ENCODE results near the gene PHTF2. TPM values are rescaled to one million over a fixed set of nuclear protein-coding genes. Genes with fewer than 3 reads are reported as not detected.

PHTF2 gene
- polyA plus RNA-seq, 1 of the 3 experiments (the other 2 are of a cell fraction) = 21.2 TPM

DNA sequence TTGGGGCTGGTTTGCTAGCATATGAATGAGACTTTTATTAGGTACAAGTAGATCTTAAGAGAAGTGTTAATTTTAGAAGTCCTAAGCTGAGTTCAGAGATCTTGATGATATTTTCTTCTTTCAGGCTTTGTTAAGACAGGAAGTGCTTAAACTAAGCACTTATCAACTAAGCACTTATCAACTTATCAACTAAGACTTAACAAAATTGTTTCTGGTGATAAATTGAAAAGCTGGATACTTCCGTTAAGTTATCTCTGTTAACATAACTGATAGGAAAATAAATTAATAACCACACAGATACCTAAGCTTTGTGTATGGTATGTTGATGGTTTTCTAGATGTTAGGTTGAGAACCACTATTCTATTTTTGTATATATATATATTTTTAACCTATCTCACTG, 113.7 kb downstream of the PHTF2 start:
- Histone ChIP-seq H3K27me3 (ENCODE audit: insufficient read depth) (no peaks in the 10 kb centered on the region), H3K27ac (ENCODE audit: low read depth in 2 of 2, low read length in 1 of 2) (no peak overlapping the region), H3K9me2 (no peaks in the 10 kb centered on the region), H3K9ac (no peak overlapping the region), H3K79me2 (ENCODE audit: insufficient read depth) (0 out of 2 replicates have a peak, but pooled peaks cover 3% of the 10 kb centered on the region), H3K4me1 (ENCODE audit: control insufficient read depth in 1 of 2, insufficient read depth in 2 of 2, low read depth in 1 of 2, low read length in 1 of 2) (peaks cover 0 to 10% of the 10 kb centered on the region in 2 experiments; a peak in 2 of 4 replicates), H3K9me3 (no peaks in the 10 kb centered on the region; the same call in 1 of the 2 replicates), H3K4me2 (no peak overlapping the region), H3K36me3 (replicated peaks in 1 of 2; ENCODE audit: control insufficient read depth in 1 of 2, insufficient read depth in 2 of 2, low read length in 1 of 2) (peaks cover 4 to 5% of the 10 kb centered on the region in 2 experiments), H3F3A (replicated peaks; ENCODE audit: insufficient read depth) (peaks cover 20% of the 10 kb centered on the region), H3K4me3 (ENCODE audit: low read depth in 2 of 2, low read length in 1 of 2) (no peak overlapping the region), H2AFZ (ENCODE audit: low read depth) (no peak overlapping the region), H4K20me1 (ENCODE audit: insufficient read depth) (no peaks in the 10 kb centered on the region)
- ChIA-PET CTCF (interaction anchor here (0.7 kb wide), 1 partner anchor 261 kb away, joined by 3 read pairs; no protein-coding TSS in a partner anchor), POLR2A (no interaction called here)
- TF ChIP-seq FOSL2 (IDR thresholded peaks at IDR 0.05; ENCODE audit: borderline replicate concordance, low read depth) (no peak), TEAD4 (IDR thresholded peaks at IDR 0.05; ENCODE audit: borderline replicate concordance, insufficient read depth) (no peak)
- TF ChIP-seq, protein P1, sequence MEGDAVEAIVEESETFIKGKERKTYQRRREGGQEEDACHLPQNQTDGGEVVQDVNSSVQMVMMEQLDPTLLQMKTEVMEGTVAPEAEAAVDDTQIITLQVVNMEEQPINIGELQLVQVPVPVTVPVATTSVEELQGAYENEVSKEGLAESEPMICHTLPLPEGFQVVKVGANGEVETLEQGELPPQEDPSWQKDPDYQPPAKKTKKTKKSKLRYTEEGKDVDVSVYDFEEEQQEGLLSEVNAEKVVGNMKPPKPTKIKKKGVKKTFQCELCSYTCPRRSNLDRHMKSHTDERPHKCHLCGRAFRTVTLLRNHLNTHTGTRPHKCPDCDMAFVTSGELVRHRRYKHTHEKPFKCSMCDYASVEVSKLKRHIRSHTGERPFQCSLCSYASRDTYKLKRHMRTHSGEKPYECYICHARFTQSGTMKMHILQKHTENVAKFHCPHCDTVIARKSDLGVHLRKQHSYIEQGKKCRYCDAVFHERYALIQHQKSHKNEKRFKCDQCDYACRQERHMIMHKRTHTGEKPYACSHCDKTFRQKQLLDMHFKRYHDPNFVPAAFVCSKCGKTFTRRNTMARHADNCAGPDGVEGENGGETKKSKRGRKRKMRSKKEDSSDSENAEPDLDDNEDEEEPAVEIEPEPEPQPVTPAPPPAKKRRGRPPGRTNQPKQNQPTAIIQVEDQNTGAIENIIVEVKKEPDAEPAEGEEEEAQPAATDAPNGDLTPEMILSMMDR (IDR thresholded peaks at IDR 0.05) = no peak
- TF ChIP-seq, protein P2, sequence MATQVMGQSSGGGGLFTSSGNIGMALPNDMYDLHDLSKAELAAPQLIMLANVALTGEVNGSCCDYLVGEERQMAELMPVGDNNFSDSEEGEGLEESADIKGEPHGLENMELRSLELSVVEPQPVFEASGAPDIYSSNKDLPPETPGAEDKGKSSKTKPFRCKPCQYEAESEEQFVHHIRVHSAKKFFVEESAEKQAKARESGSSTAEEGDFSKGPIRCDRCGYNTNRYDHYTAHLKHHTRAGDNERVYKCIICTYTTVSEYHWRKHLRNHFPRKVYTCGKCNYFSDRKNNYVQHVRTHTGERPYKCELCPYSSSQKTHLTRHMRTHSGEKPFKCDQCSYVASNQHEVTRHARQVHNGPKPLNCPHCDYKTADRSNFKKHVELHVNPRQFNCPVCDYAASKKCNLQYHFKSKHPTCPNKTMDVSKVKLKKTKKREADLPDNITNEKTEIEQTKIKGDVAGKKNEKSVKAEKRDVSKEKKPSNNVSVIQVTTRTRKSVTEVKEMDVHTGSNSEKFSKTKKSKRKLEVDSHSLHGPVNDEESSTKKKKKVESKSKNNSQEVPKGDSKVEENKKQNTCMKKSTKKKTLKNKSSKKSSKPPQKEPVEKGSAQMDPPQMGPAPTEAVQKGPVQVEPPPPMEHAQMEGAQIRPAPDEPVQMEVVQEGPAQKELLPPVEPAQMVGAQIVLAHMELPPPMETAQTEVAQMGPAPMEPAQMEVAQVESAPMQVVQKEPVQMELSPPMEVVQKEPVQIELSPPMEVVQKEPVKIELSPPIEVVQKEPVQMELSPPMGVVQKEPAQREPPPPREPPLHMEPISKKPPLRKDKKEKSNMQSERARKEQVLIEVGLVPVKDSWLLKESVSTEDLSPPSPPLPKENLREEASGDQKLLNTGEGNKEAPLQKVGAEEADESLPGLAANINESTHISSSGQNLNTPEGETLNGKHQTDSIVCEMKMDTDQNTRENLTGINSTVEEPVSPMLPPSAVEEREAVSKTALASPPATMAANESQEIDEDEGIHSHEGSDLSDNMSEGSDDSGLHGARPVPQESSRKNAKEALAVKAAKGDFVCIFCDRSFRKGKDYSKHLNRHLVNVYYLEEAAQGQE (IDR thresholded peaks at IDR 0.05; ENCODE audit: low read depth, low read length) = no peak
- 93% methylated on average over 1 of the region's 1 CpG for WGBS (ENCODE audit: low lambda C conversion rate)
- no peak for DNase-seq

DNA sequence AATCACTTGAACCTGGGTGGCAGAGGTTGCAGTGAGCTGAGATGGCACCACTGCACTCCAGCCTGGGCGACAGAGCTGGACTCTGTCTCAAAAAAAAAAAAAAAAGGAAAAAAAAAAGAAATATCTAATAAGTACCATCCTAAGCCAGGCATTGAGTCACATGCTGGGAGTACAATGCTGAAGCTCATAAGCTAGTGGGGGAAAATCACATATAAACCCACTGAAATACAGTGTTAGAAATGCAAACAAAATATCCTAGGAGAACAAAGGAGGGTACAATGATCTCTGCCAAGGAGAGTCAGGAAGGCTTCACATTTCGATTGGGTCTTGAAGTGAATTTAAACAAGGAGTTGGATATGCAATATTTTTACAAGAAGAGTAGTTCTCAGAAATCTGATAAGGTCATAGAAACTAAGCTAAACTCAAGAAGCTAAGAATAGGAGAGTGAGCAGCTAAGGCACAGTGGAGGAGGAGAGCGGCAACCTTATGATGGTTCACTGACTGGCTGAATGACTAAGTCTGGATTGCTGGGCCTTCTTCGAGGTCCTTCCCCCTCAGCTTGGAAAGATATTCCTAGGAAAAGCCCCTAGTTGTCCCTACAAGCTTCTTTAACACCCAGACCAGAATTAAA, 115.5 kb downstream of the PHTF2 start:
- H3K9me2 ChIP-seq = no peaks in the 10 kb centered on the region
- H3K36me3 ChIP-seq (replicated peaks in 1 of 2; ENCODE audit: control insufficient read depth in 1 of 2, insufficient read depth in 2 of 2, low read length in 1 of 2) = peaks cover 3 to 5% of the 10 kb centered on the region in 2 experiments
- H3K9ac ChIP-seq = no peak overlapping the region
- no peak for DNase-seq
- no peaks in the 10 kb centered on the region; the same call in 1 of the 2 replicates for H3K9me3 ChIP-seq
- TF ChIP-seq EP300 (IDR thresholded peaks at IDR 0.05; ENCODE audit: borderline replicate concordance in 1 of 2, low read depth in 1 of 2, low read length in 1 of 2) = no peak
- no peak for TF ChIP-seq MEF2A (IDR thresholded peaks at IDR 0.05; ENCODE audit: borderline replicate concordance, low read depth)
- no peak for TF ChIP-seq JUND (IDR thresholded peaks at IDR 0.05)
- no peak for TF ChIP-seq SIN3A (IDR thresholded peaks at IDR 0.05; ENCODE audit: borderline replicate concordance, low read depth, low read length)
- no peak for TF ChIP-seq TAF1 (IDR thresholded peaks at IDR 0.05; ENCODE audit: borderline replicate concordance, low read depth, low read length)
- TF ChIP-seq, protein P3, sequence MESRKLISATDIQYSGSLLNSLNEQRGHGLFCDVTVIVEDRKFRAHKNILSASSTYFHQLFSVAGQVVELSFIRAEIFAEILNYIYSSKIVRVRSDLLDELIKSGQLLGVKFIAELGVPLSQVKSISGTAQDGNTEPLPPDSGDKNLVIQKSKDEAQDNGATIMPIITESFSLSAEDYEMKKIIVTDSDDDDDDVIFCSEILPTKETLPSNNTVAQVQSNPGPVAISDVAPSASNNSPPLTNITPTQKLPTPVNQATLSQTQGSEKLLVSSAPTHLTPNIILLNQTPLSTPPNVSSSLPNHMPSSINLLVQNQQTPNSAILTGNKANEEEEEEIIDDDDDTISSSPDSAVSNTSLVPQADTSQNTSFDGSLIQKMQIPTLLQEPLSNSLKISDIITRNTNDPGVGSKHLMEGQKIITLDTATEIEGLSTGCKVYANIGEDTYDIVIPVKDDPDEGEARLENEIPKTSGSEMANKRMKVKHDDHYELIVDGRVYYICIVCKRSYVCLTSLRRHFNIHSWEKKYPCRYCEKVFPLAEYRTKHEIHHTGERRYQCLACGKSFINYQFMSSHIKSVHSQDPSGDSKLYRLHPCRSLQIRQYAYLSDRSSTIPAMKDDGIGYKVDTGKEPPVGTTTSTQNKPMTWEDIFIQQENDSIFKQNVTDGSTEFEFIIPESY (IDR thresholded peaks at IDR 0.05; ENCODE audit: borderline replicate concordance, low read depth) = no peak
- TF ChIP-seq NRF1 (IDR thresholded peaks at IDR 0.05; ENCODE audit: low read depth, low read length) = no peak
- TF ChIP-seq FOXJ3 (CRISPR knock-in tag; IDR thresholded peaks at IDR 0.05) = no peak
- no peak for TF ChIP-seq RAD21 (IDR thresholded peaks at IDR 0.05; ENCODE audit: low read length)
- no peak overlapping the region for H3K4me3 ChIP-seq (ENCODE audit: low read depth in 2 of 2, low read length in 1 of 2)
- H3K79me2 ChIP-seq (ENCODE audit: insufficient read depth) = 0 out of 2 replicates have a peak, but pooled peaks cover 3% of the 10 kb centered on the region
- no peaks in the 10 kb centered on the region for H3K27me3 ChIP-seq (ENCODE audit: insufficient read depth)
- CTCF ChIA-PET = interaction anchor here (0.7 to 1.3 kb wide), 6 partner anchors 8 to 262 kb away, joined by 3 to 5 read pairs (median 4); no protein-coding TSS in a partner anchor
- H3K27ac ChIP-seq (ENCODE audit: low read depth in 2 of 2, low read length in 1 of 2) = peak overlapping the region in 1 of 2 experiments; percentile 56; a peak in 2 of 4 replicates
- H2AFZ ChIP-seq (ENCODE audit: low read depth) = no peak overlapping the region
- POLR2A ChIA-PET = no interaction called here
- H4K20me1 ChIP-seq (ENCODE audit: insufficient read depth) = no peaks in the 10 kb centered on the region
- no peak overlapping the region for H3K4me2 ChIP-seq
- H3F3A ChIP-seq (replicated peaks; ENCODE audit: insufficient read depth) = peaks cover 17% of the 10 kb centered on the region
- 86% methylated on average over 4 of the region's 4 CpGs for WGBS (ENCODE audit: low lambda C conversion rate)
- H3K4me1 ChIP-seq (ENCODE audit: control insufficient read depth in 1 of 2, insufficient read depth in 2 of 2, low read depth in 1 of 2, low read length in 1 of 2) = peaks cover 0 to 10% of the 10 kb centered on the region in 2 experiments; a peak in 2 of 4 replicates
